Subcutaneous abdominal adipose tissue (tissue), 5 donors: Measurements from ENCODE around the gene OXA1L.
"Not testable (repeated sequence)": the region's sequence is repeated elsewhere in the genome, so short reads cannot be mapped to it uniquely, and the experiment has no call there.

Experiments
- H3K27ac ChIP-seq: one replicate; pipeline ENCODE4 v1.7.0; 2013; ENCODE audit warnings: low read depth, mild to moderate bottlenecking, inconsistent platforms, low read length, moderate library complexity
- H3K27me3 ChIP-seq, 5 donors: one replicate each; pipeline ENCODE4 v1.7.0; 2013; ENCODE audit warnings: low read length in 5 of 5, inconsistent platforms in 1 of 5; ENCODE audit not compliant: control insufficient read depth in 5 of 5, insufficient read depth in 4 of 5
- H3K36me3 ChIP-seq, 5 donors: one replicate each; pipeline ENCODE4 v1.7.0; 2013; ENCODE audit warnings: low read length in 5 of 5; ENCODE audit not compliant: control insufficient read depth in 5 of 5, insufficient read depth in 5 of 5
- H3K4me1 ChIP-seq, 5 donors: one replicate each; pipeline ENCODE4 v1.7.0; 2013; ENCODE audit warnings: low read length in 5 of 5, mild to moderate bottlenecking in 3 of 5, moderate library complexity in 1 of 5; ENCODE audit not compliant: control insufficient read depth in 5 of 5, insufficient read depth in 5 of 5
- H3K4me3 ChIP-seq, 5 donors: one replicate each; pipeline ENCODE4 v1.7.0; 2013; ENCODE audit warnings: low read length in 5 of 5, low read depth in 1 of 5
- H3K9ac ChIP-seq, 5 donors: one replicate each; pipeline ENCODE4 v1.7.0; 2013; ENCODE audit warnings: low read length in 5 of 5, mild to moderate bottlenecking in 4 of 5, moderate library complexity in 3 of 5
- H3K9me3 ChIP-seq, 5 donors: one replicate each; pipeline ENCODE4 v1.7.0; 2013; ENCODE audit warnings: low read length in 5 of 5; ENCODE audit not compliant: control insufficient read depth in 5 of 5
- donor health status: healthy.
- donor health status: healthy.
- donor health status: healthy.
- donor health status: healthy.
- donor health status: healthy.

OXA1L gene

GRCh38 chr14:22766457-22767322, at the start of gene OXA1L:
OXA1L (plus strand) TSS chr14:22766688; CDS start chr14:22766702, 14 bp downstream.
- Histone ChIP-seq H3K9ac (peak within 1 kb of the TSS; percentile 74 to 90 (median 82)), H3K36me3 (peaks cover 29 to 34% (median 31%) of the 10 kb centered on the region in 5 donors), H3K9me3 (peaks cover 0 to 3% (median 0%) of the 10 kb centered on the region in 5 donors), H3K27me3 (no peaks in the 10 kb centered on the region), H3K4me1 (peaks cover 3 to 27% (median 18%) of the 10 kb centered on the region in 5 donors), H3K4me3 (peak within 1 kb of the TSS; percentile 85 to 98 (median 92)), H3K27ac (peak within 1 kb of the TSS; percentile 66)

GRCh38 chr14:22718091-22718490, 48.4 kb upstream of the OXA1L start:
- H3K9me3 ChIP-seq = peaks cover 0 to 9% (median 4%) of the 10 kb centered on the region in 5 donors
- no peak overlapping the region for H3K4me3 ChIP-seq
- peaks cover 0 to 5% (median 3%) of the 10 kb centered on the region in 5 donors for H3K4me1 ChIP-seq
- H3K36me3 ChIP-seq = no peaks in the 10 kb centered on the region
- H3K9ac ChIP-seq = no peak overlapping the region
- H3K27me3 ChIP-seq = no peaks in the 10 kb centered on the region
- H3K27ac ChIP-seq = no peak overlapping the region

DNA sequence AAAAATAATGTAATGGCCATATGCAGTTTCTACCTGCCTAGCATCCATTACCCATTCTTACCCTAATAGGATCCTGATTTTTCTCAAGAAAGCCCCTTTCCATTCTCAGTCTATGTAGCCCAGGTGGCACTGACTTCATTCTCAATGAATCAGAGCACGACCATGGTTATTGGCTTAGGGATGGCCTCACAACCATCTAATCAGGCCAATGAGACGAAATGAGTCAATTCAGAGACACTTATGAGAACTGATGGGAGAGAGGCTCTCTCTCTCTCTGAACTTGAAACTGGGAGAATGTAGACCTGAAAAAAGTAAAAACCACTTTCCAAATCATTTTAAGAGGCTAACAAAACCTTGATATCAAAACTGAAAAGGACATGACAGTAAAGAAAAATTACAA, 45.3 kb upstream of the OXA1L start:
- peaks cover 0 to 5% (median 0%) of the 10 kb centered on the region in 5 donors for H3K27me3 ChIP-seq
- H3K4me3 ChIP-seq = no peak overlapping the region
- H3K27ac ChIP-seq = no peak overlapping the region
- H3K9me3 ChIP-seq = peaks cover 0 to 9% (median 4%) of the 10 kb centered on the region in 5 donors
- H3K36me3 ChIP-seq = no peaks in the 10 kb centered on the region
- H3K4me1 ChIP-seq = no peaks in the 10 kb centered on the region
- H3K9ac ChIP-seq = peak overlapping the region in 1 of 5 donors; percentile 11

DNA sequence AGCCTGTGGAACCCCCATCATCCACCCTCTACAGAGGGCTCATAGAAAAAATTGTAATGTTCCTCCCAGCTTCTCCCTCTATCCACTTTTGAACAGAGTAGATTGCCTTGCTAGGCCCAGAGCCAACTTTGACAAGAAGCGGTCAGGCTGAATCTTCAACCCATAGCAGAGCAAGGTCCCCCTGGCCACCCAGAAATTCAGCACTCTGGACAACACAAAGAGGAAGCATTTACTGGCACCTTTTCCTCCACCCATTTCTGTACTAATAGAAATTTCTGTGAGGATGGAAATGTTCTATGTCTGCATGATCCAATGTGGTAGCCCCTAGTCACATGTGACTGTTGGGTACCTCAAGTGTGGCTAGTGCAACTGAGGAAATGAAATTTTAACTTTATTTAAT, 42.7 kb upstream of the OXA1L start:
- Histone ChIP-seq H3K27me3 (peaks cover 0 to 5% (median 0%) of the 10 kb centered on the region in 5 donors), H3K27ac (no peak overlapping the region), H3K9ac (no peak overlapping the region), H3K4me1 (no peaks in the 10 kb centered on the region), H3K9me3 (peaks cover 0 to 9% (median 4%) of the 10 kb centered on the region in 5 donors), H3K4me3 (no peak overlapping the region), H3K36me3 (no peaks in the 10 kb centered on the region)

DNA sequence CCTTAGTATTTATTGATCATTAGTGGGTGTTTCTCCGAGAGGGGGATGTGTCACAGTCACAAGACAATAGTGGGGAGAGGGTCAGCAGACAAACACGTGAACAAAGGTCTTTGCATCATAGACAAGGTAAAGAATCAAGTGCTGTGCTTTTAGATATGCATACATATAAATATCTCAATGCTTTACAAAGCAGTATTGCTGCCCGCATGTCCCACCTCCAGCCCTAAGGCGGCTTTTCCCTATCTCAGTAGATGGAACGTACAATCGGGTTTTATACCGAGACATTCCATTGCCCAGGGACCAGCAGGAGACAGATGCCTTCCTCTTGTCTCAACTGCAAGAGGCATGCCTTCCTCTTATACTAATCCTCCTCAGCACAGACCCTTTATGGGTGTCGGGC, 41.6 kb upstream of the OXA1L start:
- not testable (repeated sequence) for H3K36me3 ChIP-seq, H3K4me3 ChIP-seq, H3K27ac ChIP-seq, H3K9me3 ChIP-seq, H3K4me1 ChIP-seq, H3K27me3 ChIP-seq, H3K9ac ChIP-seq

DNA sequence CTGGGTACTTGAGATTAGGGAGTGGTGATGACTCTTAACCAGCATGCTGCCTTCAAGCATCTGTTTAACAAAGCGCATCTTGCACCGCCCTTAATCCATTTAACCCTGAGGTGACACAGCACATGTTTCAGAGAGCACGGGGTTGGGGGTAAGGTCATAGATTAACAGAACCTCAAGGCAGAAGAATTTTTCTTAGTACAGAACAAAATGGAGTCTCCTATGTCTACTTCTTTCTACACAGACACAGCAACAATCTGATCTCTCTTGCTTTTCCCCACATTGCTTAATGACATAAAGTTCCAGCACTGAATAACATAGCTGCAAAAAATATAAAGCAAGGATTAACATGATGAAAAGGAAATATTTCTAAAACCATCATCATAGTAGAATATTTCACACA, 41.1 kb upstream of the OXA1L start:
- not testable (repeated sequence) for H3K9ac ChIP-seq, H3K36me3 ChIP-seq, H3K9me3 ChIP-seq, H3K27ac ChIP-seq, H3K27me3 ChIP-seq, H3K4me3 ChIP-seq, H3K4me1 ChIP-seq

GRCh38 chr14:22726012-22726411, 40.5 kb upstream of the OXA1L start:
- Histone ChIP-seq H3K27me3 (peaks cover 0 to 5% (median 0%) of the 10 kb centered on the region in 5 donors), H3K4me1 (no peaks in the 10 kb centered on the region), H3K36me3 (no peaks in the 10 kb centered on the region), H3K27ac (no peak overlapping the region), H3K9ac (no peak overlapping the region), H3K9me3 (peaks cover 0 to 9% (median 4%) of the 10 kb centered on the region in 5 donors), H3K4me3 (no peak overlapping the region)

DNA sequence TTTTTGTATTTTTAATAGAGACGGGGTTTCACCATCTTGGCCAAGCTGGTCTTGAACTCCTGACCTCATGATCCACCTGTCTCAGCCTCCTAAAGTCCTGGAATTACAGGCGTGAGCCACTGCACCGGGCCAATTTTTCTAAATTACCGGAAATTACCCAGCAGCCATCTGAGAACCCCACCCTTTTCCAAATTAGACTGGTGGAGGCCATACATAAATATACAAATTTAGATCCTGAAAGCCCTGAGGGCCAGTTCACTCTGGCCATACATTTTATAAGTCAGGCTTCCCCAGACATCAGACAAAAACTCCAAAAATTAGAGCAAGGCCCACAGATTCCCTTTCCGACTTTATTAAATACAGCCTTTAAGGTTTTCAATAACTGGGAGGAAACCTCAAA, 34.4 kb upstream of the OXA1L start:
- not testable (repeated sequence) for H3K4me3 ChIP-seq, H3K27me3 ChIP-seq, H3K9me3 ChIP-seq, H3K9ac ChIP-seq, H3K4me1 ChIP-seq, H3K36me3 ChIP-seq, H3K27ac ChIP-seq

DNA sequence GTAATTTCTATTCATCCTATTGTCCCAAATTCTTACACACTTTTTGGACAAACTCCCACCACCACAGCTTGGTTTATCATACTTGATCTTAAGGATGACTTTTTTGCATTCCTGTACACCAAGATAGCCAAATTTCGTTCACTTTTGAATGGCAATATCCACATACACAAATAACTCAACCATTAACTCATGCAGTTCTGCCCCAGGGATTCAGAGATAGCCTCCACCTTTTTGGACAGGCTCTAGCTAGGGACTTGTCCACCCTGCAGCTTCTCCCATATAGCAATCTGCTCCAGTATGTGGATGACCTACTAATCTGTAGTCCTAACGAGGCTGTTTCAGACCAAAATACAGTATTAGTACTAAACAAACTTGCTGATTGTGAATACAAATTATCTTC, 32.7 kb upstream of the OXA1L start:
- Histone ChIP-seq H3K9ac (no peak overlapping the region), H3K9me3 (no peaks in the 10 kb centered on the region), H3K27ac (no peak overlapping the region), H3K36me3 (no peaks in the 10 kb centered on the region), H3K4me3 (no peak overlapping the region), H3K4me1 (no peaks in the 10 kb centered on the region), H3K27me3 (no peaks in the 10 kb centered on the region)

GRCh38 chr14:22735096-22735495, 31.4 kb upstream of the OXA1L start:
- Histone ChIP-seq H3K9ac (no peak overlapping the region), H3K4me3 (no peak overlapping the region), H3K27ac (no peak overlapping the region), H3K27me3 (no peaks in the 10 kb centered on the region), H3K4me1 (peaks cover 0 to 7% (median 0%) of the 10 kb centered on the region in 5 donors), H3K9me3 (no peaks in the 10 kb centered on the region), H3K36me3 (no peaks in the 10 kb centered on the region)
